RPMI8226 (cell line): Measurements from ENCODE around the gene PCNT.
"Not testable (repeated sequence)": the region's sequence is repeated elsewhere in the genome, so short reads cannot be mapped to it uniquely, and the experiment has no call there.

Experiments
- DNase-seq: peaks from one replicate; pipeline ENCODE4 v3.0.0-alpha.2; 2015

PCNT gene

GRCh38 chr21:46428286-46428685 is 104.3 kb downstream of the PCNT start:
- DNase-seq: no peak

GRCh38 chr21:46428987-46429710 is 105.2 kb downstream of the PCNT start:
- no peak for DNase-seq

GRCh38 chr21:46429754-46430681 is 106.1 kb downstream of the PCNT start:
- DNase-seq: no peak

- DNase-seq: no peak
Observed at GRCh38 chr21:46431448-46431847, 107.5 kb downstream of the PCNT start.

- DNase-seq: no peak
Observed at GRCh38 chr21:46431884-46432488, 108.0 kb downstream of the PCNT start.

- not testable (repeated sequence) for DNase-seq
Observed at GRCh38 chr21:46433116-46433515, 109.2 kb downstream of the PCNT start.

GRCh38 chr21:46434322-46434958 is 110.5 kb downstream of the PCNT start:
- no peak for DNase-seq

GRCh38 chr21:46435786-46436227 is 111.9 kb downstream of the PCNT start:
- DNase-seq: no peak

- DNase-seq: no peak
Observed at GRCh38 chr21:46436621-46437020, 112.7 kb downstream of the PCNT start.

- DNase-seq: no peak
Observed at GRCh38 chr21:46437096-46437498, 113.1 kb downstream of the PCNT start.

GRCh38 chr21:46437511-46437910 is 113.6 kb downstream of the PCNT start:
- DNase-seq: no peak

GRCh38 chr21:46438241-46438640 is 114.3 kb downstream of the PCNT start:
- no peak for DNase-seq

- no peak for DNase-seq
Observed at GRCh38 chr21:46439906-46440305, 116.0 kb downstream of the PCNT start.

GRCh38 chr21:46441331-46441730 is 117.4 kb downstream of the PCNT start:
- no peak for DNase-seq

GRCh38 chr21:46441961-46442498 is 118.1 kb downstream of the PCNT start:
- no peak for DNase-seq

- DNase-seq: no peak
Observed at GRCh38 chr21:46442938-46443337, 119.0 kb downstream of the PCNT start.

GRCh38 chr21:46443910-46444309 is 120.0 kb downstream of the PCNT start:
- DNase-seq: no peak

- DNase-seq: no peak
Observed at GRCh38 chr21:46448108-46448507, 124.2 kb downstream of the PCNT start.

- not testable (repeated sequence) for DNase-seq
Observed at GRCh38 chr21:46448855-46449254, 124.9 kb downstream of the PCNT start.

GRCh38 chr21:46452710-46453109 is 128.8 kb downstream of the PCNT start:
- DNase-seq: no peak

- no peak for DNase-seq
Observed at GRCh38 chr21:46454142-46454541, 130.2 kb downstream of the PCNT start.

GRCh38 chr21:46454634-46455390 is 130.9 kb downstream of the PCNT start:
- DNase-seq: no peak
